ENCODE data around the gene FOXN4.

Gene FOXN4

GRCh38 chr12:109255377-109255776, 53.7 kb downstream of the FOXN4 start:
- no peak for DNase-seq

- DNase-seq, result no peak
Measured at GRCh38 chr12:109253913-109254544, 55.1 kb downstream of the FOXN4 start.

- no peak for DNase-seq
Measured at GRCh38 chr12:109252799-109253198, 56.3 kb downstream of the FOXN4 start.

GRCh38 chr12:109250523-109250922, 58.6 kb downstream of the FOXN4 start:
- DNase-seq, result no peak

- DNase-seq, result no peak
Measured at GRCh38 chr12:109247831-109248654, 61.0 kb downstream of the FOXN4 start.

- no peak for DNase-seq
Measured at GRCh38 chr12:109246221-109246620, 62.9 kb downstream of the FOXN4 start.

- no peak for DNase-seq
Measured at GRCh38 chr12:109244073-109244472, 65.0 kb downstream of the FOXN4 start.

GRCh38 chr12:109241936-109242335, 67.1 kb downstream of the FOXN4 start:
- no peak for DNase-seq

GRCh38 chr12:109240365-109240764, 68.7 kb downstream of the FOXN4 start:
- no peak for DNase-seq

GRCh38 chr12:109239691-109240090, 69.4 kb downstream of the FOXN4 start:
- DNase-seq, result no peak

GRCh38 chr12:109239179-109239578, 69.9 kb downstream of the FOXN4 start:
- no peak for DNase-seq

GRCh38 chr12:109236257-109236656, 72.8 kb downstream of the FOXN4 start:
- DNase-seq, result no peak

GRCh38 chr12:109234012-109234411, 75.1 kb downstream of the FOXN4 start:
- no peak for DNase-seq

GRCh38 chr12:109232731-109233130, 76.4 kb downstream of the FOXN4 start:
- DNase-seq, result no peak

GRCh38 chr12:109230193-109230592, 78.9 kb downstream of the FOXN4 start:
- no peak for DNase-seq

- no peak for DNase-seq
Measured at GRCh38 chr12:109228664-109229063, 80.4 kb downstream of the FOXN4 start.
